Panc1 (cell line): ENCODE data around the gene NELFB. TPM values are rescaled to one million over a fixed set of nuclear protein-coding genes. Genes with fewer than 3 reads are reported as not detected.
A peak's percentile ranks its signal among the peaks of the same experiment; 100 is the strongest.

Experiments used
- ATAC-seq: fragments of 200-7000 bp; cut with Tn5 transposase; 2 replicates; pipeline ENCODE4 v1.9.1; 2020; ENCODE audit warnings: mild to moderate bottlenecking, moderate library complexity
- BruUV-seq: library from RNA; stranded (reverse); fragments of 400-500 nt; replicated peaks from 2 replicates; lab custom pipeline; 2021; lab: Mats Ljungman, UMichigan
- CTCF ChIA-PET: fragments of 300-600 bp; sonication (Branson Sonifier 250); formaldehyde crosslinking; loops from one replicate; lab custom pipeline; 2022; ENCODE audit warnings: antibody characterized with exemption; lab: Charles Lee
- POLR2A ChIA-PET: fragments of 300-600 bp; sonication (Branson Sonifier 250); formaldehyde crosslinking; loops from one replicate; lab custom pipeline; 2022; ENCODE audit warnings: antibody characterized with exemption; lab: Charles Lee
- DNase-seq: peaks from one replicate; pipeline ENCODE4 v3.0.0-alpha.2; 2010; ENCODE audit warnings: low read depth, low spot score
- H3K27ac ChIP-seq: 2 replicates; pipeline ENCODE4 v1.5.1; 2011; ENCODE audit warnings: mild to moderate bottlenecking, low read length, inconsistent platforms
- H3K27me3 ChIP-seq: fragments of 200-500 bp; sonication (Bioruptor generic); 2 replicates; pipeline ENCODE4 v1.6.0; 2014; ENCODE audit warnings: low read length, inconsistent platforms; ENCODE audit not compliant: control insufficient read depth, insufficient read depth
- H3K36me3 ChIP-seq: fragments of 200-500 bp; sonication (Bioruptor generic); 2 replicates; pipeline ENCODE4 v1.5.1; 2014; ENCODE audit warnings: inconsistent platforms, mild to moderate bottlenecking, low read length, moderate library complexity; ENCODE audit not compliant: control insufficient read depth, insufficient read depth
- H3K4me1 ChIP-seq: 2 replicates; pipeline ENCODE4 v1.5.1; 2011; ENCODE audit warnings: inconsistent platforms, mild to moderate bottlenecking, low read length, moderate library complexity; ENCODE audit not compliant: control insufficient read depth, insufficient read depth
- H3K4me3 ChIP-seq, 2 experiments: 2 replicates each; pipeline ENCODE4 v1.5.1; 2011 to 2012; ENCODE audit warnings: low read depth in 2 of 2, low read length in 2 of 2, mild to moderate bottlenecking in 2 of 2, inconsistent platforms in 1 of 2, moderate library complexity in 1 of 2
- H3K9me3 ChIP-seq: fragments of 200-500 bp; sonication (Bioruptor generic); 2 replicates; pipeline ENCODE4 v1.5.1; 2014; ENCODE audit warnings: low read depth, mild to moderate bottlenecking, inconsistent platforms, low read length, moderate library complexity; ENCODE audit not compliant: control insufficient read depth, insufficient read depth
- CTCF ChIP-seq: fragments of 450-650 bp; IDR thresholded peaks from 2 replicates; pipeline ENCODE4 v1.5.1; 2017; ENCODE audit warnings: mild to moderate bottlenecking
- POLR2AphosphoS5 ChIP-seq: IDR thresholded peaks from 2 replicates; pipeline ENCODE4 v1.6.1; 2012; ENCODE audit warnings: mild to moderate bottlenecking, low read depth, low read length, moderate library complexity
- REST ChIP-seq, 2 experiments: IDR thresholded peaks; 2 replicates each; pipeline ENCODE4 v1.6.1; 2011 to 2012; ENCODE audit warnings: low read depth in 2 of 2, control low read depth in 1 of 2, low read length in 1 of 2, mild to moderate bottlenecking in 1 of 2, moderate library complexity in 1 of 2; ENCODE audit not compliant: insufficient read depth in 1 of 2
- SIN3A ChIP-seq: IDR thresholded peaks from 2 replicates; pipeline ENCODE4 v1.6.1; 2012; ENCODE audit warnings: low read depth, mild to moderate bottlenecking, low read length, moderate library complexity, borderline replicate concordance; ENCODE audit not compliant: insufficient read depth
- TCF7L2 ChIP-seq: IDR thresholded peaks from 2 replicates; pipeline ENCODE4 v1.6.1; 2011; ENCODE audit warnings: mild to moderate bottlenecking, low read depth, low read length, inconsistent platforms
- in situ Hi-C: cut with HindIII; loops from 2 replicates; pipeline ENCODE4 v1.10.0; 2016; ENCODE audit warnings: low sequenced_read_pairs, low pct_unique_long_range_greater_than_20kb
- intact Hi-C: fragments of 100-400 bp; cut with micrococcal nuclease; formaldehyde crosslinking; loops from one replicate; pipeline ENCODE4 v1.10.0; 2022; ENCODE audit not compliant: unreplicated experiment
- total RNA-seq: library from RNA; stranded (reverse); gene quantifications from one replicate; pipeline ENCODE4 v1.2.1, GENCODE V29; 2021; ENCODE audit not compliant: unreplicated experiment

NELFB gene
- total RNA-seq, 1 experiment from 2014 or later: 62.4 TPM

GRCh38 chr9:137273611-137274320 lies 18.6 kb downstream of the NELFB start:
- Histone ChIP-seq H3K4me3 (no peak overlapping the region), H3K4me1 (peaks cover 13% of the 10 kb centered on the region), H3K27ac (no peak overlapping the region), H3K9me3 (no peaks in the 10 kb centered on the region), H3K36me3 (peaks cover 3% of the 10 kb centered on the region; the same call in 1 of the 2 replicates), H3K27me3 (no peaks in the 10 kb centered on the region)
- CTCF ChIA-PET: interaction anchor here (0.7 kb wide), 1 partner anchor 19 kb away, joined by 4 read pairs; no protein-coding TSS in a partner anchor
- no peak for DNase-seq
- TF ChIP-seq TCF7L2 (no peak), REST (IDR thresholded peaks at IDR 0.05; ENCODE audit: insufficient read depth in 1 of 2, low read depth in 2 of 2, low read length in 1 of 2) (no peak), POLR2AphosphoS5 (no peak), SIN3A (no peak), CTCF (no peak)
- intact Hi-C loops: no loop called here
- ATAC-seq: no peak
- POLR2A ChIA-PET: no interaction called here
- in situ Hi-C loops: no loop called here
- no TSS peak for BruUV-seq

- peaks cover 3% of the 10 kb centered on the region; the same call in 1 of the 2 replicates for H3K36me3 ChIP-seq
- no TSS peak for BruUV-seq
- no peaks in the 10 kb centered on the region for H3K27me3 ChIP-seq
- DNase-seq (no peak), ATAC-seq (no peak)
- TF ChIP-seq TCF7L2 (no peak), SIN3A (no peak), CTCF (no peak), REST (IDR thresholded peaks at IDR 0.05; ENCODE audit: insufficient read depth in 1 of 2, low read depth in 2 of 2, low read length in 1 of 2) (no peak), POLR2AphosphoS5 (no peak)
- no peaks in the 10 kb centered on the region for H3K9me3 ChIP-seq
- peaks cover 13% of the 10 kb centered on the region for H3K4me1 ChIP-seq
- CTCF ChIA-PET: interaction anchor here (0.5 kb wide), 1 partner anchor 9 kb away, joined by 3 read pairs; no protein-coding TSS in a partner anchor
- peak overlapping the region; percentile 84; the same call in 1 of the 2 replicates for H3K27ac ChIP-seq
- no peak overlapping the region for H3K4me3 ChIP-seq
- in situ Hi-C loops (no loop called here), intact Hi-C loops (no loop called here)
- POLR2A ChIA-PET: no interaction called here
These were observed 20.1 kb downstream of the NELFB start for GRCh38 chr9:137275203-137275587.
